Trophoblast cell (in vitro differentiated cells and primary cell): ENCODE results near the gene SLC5A9.

Experiments used
- DNase-seq, 2 donors: peaks; one replicate each; pipeline ENCODE4 v3.0.0-alpha.2; 2016
- H2AFZ ChIP-seq: 2 replicates; pipeline ENCODE4 v1.6.1; 2013; ENCODE audit warnings: low read length, moderate library complexity, mild to moderate bottlenecking; ENCODE audit not compliant: insufficient read depth, poor library complexity
- H2AK5ac ChIP-seq: 2 replicates; pipeline ENCODE4 v1.6.1; 2013; ENCODE audit warnings: mild to moderate bottlenecking, low read length
- H2BK120ac ChIP-seq: 2 replicates; pipeline ENCODE4 v1.6.1; 2013; ENCODE audit warnings: low read length, mild to moderate bottlenecking, moderate library complexity; ENCODE audit not compliant: insufficient read depth, poor library complexity
- H2BK12ac ChIP-seq: 2 replicates; pipeline ENCODE4 v1.6.1; 2013; ENCODE audit warnings: mild to moderate bottlenecking, low read length, moderate library complexity
- H2BK5ac ChIP-seq: 2 replicates; pipeline ENCODE4 v1.6.1; 2013; ENCODE audit warnings: low read length, low read depth, moderate library complexity, mild to moderate bottlenecking; ENCODE audit not compliant: poor library complexity
- H3K14ac ChIP-seq: 2 replicates; pipeline ENCODE4 v1.6.1; 2013; ENCODE audit warnings: mild to moderate bottlenecking, low read length
- H3K18ac ChIP-seq: 2 replicates; pipeline ENCODE4 v1.6.1; 2013; ENCODE audit warnings: mild to moderate bottlenecking, low read length
- H3K23ac ChIP-seq: 2 replicates; pipeline ENCODE4 v1.6.1; 2013; ENCODE audit warnings: low read length
- H3K27ac ChIP-seq: 2 replicates; pipeline ENCODE4 v1.5.1; 2013; ENCODE audit warnings: low read depth, mild to moderate bottlenecking, inconsistent platforms, low read length, moderate library complexity
- H3K27me3 ChIP-seq: 2 replicates; pipeline ENCODE4 v1.6.1; 2013; ENCODE audit warnings: inconsistent platforms, mild to moderate bottlenecking, low read length, moderate library complexity; ENCODE audit not compliant: insufficient read depth
- H3K36me3 ChIP-seq, 2 experiments: 1 replicate in 1 of 2; 2 replicates in 1 of 2; pipeline ENCODE4 v1.6.1; 2013; ENCODE audit warnings: low read length in 2 of 2, mild to moderate bottlenecking in 2 of 2, moderate library complexity in 1 of 2; ENCODE audit not compliant: insufficient read depth in 2 of 2, control insufficient read depth in 1 of 2
- H3K4ac ChIP-seq: 2 replicates; pipeline ENCODE4 v1.6.1; 2013; ENCODE audit warnings: low read depth, mild to moderate bottlenecking, low read length, moderate library complexity
- H3K4me1 ChIP-seq, 2 experiments: 1 replicate in 1 of 2; 2 replicates in 1 of 2; pipeline ENCODE4 v1.6.1; 2013; ENCODE audit warnings: low read length in 2 of 2, mild to moderate bottlenecking in 2 of 2, moderate library complexity in 1 of 2; ENCODE audit not compliant: insufficient read depth in 2 of 2, control insufficient read depth in 1 of 2
- H3K4me2 ChIP-seq: 2 replicates; pipeline ENCODE4 v1.6.1; 2013; ENCODE audit warnings: inconsistent platforms, mild to moderate bottlenecking, low read length, moderate library complexity
- H3K4me3 ChIP-seq: 2 replicates; pipeline ENCODE4 v1.5.1; 2013; ENCODE audit warnings: mild to moderate bottlenecking, low read depth, low read length, inconsistent platforms
- H3K79me1 ChIP-seq: one replicate; pipeline ENCODE4 v1.6.1; 2013; ENCODE audit warnings: low read length
- H3K79me2 ChIP-seq: 2 replicates; pipeline ENCODE4 v1.6.1; 2013; ENCODE audit warnings: low read length, mild to moderate bottlenecking; ENCODE audit not compliant: control insufficient read depth, insufficient read depth, poor library complexity
- H3K9ac ChIP-seq: 2 replicates; pipeline ENCODE4 v1.6.1; 2013; ENCODE audit warnings: mild to moderate bottlenecking, low read length
- H3K9me3 ChIP-seq: 2 replicates; pipeline ENCODE4 v1.6.1; 2013; ENCODE audit warnings: low read depth, mild to moderate bottlenecking, control low read depth, inconsistent platforms, low read length; ENCODE audit not compliant: insufficient read depth
- H4K12ac ChIP-seq: 2 replicates; pipeline ENCODE4 v1.6.1; 2013; ENCODE audit warnings: low read depth, mild to moderate bottlenecking, low read length, moderate library complexity
- H4K8ac ChIP-seq: 2 replicates; pipeline ENCODE4 v1.6.1; 2013; ENCODE audit warnings: low read depth, mild to moderate bottlenecking, low read length, moderate library complexity
- H4K91ac ChIP-seq: one replicate; pipeline ENCODE4 v1.6.1; 2013; ENCODE audit warnings: low read depth, mild to moderate bottlenecking, low read length, moderate library complexity
- WGBS: extraction: QIAGEN DNeasy Blood & Tissue Kit; methylation state at CpG from one replicate; pipeline ENCODE4 v1.1.7; 2013; ENCODE audit warnings: missing lambda C conversion rate; ENCODE audit not compliant: insufficient read length, insufficient coverage; ENCODE audit errors: extremely low coverage; 5-methylcytosine and 5-hydroxymethylcytosine counted together

Gene SLC5A9

DNA sequence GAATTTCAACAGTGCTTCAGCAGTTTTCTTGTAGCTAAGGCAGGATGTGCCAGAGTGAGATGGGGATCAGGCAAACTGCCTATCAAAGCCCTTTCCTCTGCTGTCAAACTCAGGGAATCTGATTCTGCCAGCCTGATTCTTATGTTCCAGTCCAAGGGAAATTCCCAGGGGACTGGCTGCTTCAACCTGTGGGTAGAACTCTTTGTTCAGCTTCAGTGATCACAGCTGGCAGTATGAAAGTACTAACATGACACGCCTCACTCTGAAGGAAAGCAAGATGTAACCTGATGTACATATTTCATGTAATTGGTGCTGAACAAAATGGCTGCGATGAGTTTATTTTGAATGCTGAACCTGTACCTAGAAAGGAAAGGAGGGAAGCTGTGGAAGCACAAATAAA is 40.1 kb upstream of the SLC5A9 start:
- no CpG with 5 or more reads among the region's 2 CpGs for WGBS
- H3K9me3 ChIP-seq = peaks cover 2% of the 10 kb centered on the region
- H3K4me3 ChIP-seq = no peak overlapping the region
- H3K27me3 ChIP-seq = no peaks in the 10 kb centered on the region
- no peak overlapping the region for H4K8ac ChIP-seq
- H3K4me2 ChIP-seq = no peak overlapping the region
- H4K91ac ChIP-seq = no peak overlapping the region
- no peaks in the 10 kb centered on the region for H3K79me2 ChIP-seq
- no peaks in the 10 kb centered on the region for H3K4me1 ChIP-seq
- no peak overlapping the region for H3K18ac ChIP-seq
- H4K12ac ChIP-seq = no peak overlapping the region
- H2AFZ ChIP-seq = no peak overlapping the region
- no peak overlapping the region for H3K9ac ChIP-seq
- no peaks in the 10 kb centered on the region for H3K36me3 ChIP-seq
- H3K79me1 ChIP-seq = no peaks in the 10 kb centered on the region
- DNase-seq = no peak
- no peak overlapping the region for H3K27ac ChIP-seq
- no peak overlapping the region for H2BK120ac ChIP-seq
- no peak overlapping the region for H2BK5ac ChIP-seq
- H2AK5ac ChIP-seq = no peak overlapping the region
- H3K4ac ChIP-seq = no peak overlapping the region
- H3K23ac ChIP-seq = no peak overlapping the region
- no peak overlapping the region for H2BK12ac ChIP-seq
- no peak overlapping the region for H3K14ac ChIP-seq

DNA sequence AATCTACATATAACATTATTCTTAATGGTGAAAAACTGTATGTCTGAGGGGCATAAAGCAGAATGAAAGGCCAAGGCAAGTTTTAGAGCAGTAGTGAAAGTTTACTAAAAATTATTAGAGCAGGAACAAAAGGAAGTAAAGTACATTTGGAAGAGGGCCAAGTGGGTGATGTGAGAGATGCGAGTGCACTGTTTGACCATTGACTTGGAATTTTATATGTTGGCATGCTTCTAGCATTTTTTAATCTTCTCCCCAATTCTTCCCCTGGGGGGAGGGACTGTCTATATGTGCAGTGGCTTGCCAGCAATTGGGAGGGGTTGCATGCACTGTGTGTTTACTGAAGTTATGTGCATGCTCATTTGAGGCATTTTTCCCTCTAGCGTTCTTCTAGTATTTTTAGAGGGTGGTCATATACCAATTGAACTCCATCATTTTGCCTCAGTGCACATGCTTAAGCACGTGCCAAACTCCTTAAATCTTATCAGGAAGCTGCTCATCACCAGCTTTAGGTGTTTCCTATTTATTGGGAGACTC is 36.1 kb upstream of the SLC5A9 start:
- H3K79me1 ChIP-seq = no peaks in the 10 kb centered on the region

DNA sequence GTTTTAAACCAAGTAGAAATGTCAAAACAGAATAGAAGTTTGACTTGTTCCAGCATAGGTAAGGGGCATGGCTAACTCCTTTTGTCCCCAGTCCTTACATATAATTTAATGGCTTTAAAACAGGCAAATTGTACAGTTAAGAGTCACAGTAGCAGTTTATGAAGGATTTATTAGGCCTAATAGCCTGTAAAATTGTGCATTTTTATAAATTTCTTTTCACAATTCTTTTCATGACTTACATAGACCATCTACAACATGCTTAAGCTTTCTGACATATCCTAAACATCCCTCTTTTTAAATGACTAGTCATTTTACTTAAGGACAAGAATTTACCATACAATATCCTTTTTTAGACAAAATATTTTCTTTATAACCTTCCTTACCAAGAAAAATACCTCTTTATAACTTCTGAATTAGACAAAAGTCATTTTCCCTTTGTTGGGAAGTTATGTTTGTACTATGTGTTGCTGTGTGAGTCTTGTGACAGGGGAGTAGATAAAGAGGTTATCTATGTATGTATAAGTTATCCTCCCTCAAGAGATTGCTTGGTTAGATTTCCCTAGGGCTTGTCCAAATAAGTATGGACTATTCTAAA is 34.5 kb upstream of the SLC5A9 start:
- no peak overlapping the region for H2BK5ac ChIP-seq
- H3K27me3 ChIP-seq = no peaks in the 10 kb centered on the region
- H4K12ac ChIP-seq = no peak overlapping the region
- H2AK5ac ChIP-seq = no peak overlapping the region
- peaks cover 12% of the 10 kb centered on the region for H3K9me3 ChIP-seq
- no peak overlapping the region for H2AFZ ChIP-seq
- H4K91ac ChIP-seq = no peak overlapping the region
- H2BK12ac ChIP-seq = no peak overlapping the region
- DNase-seq = no peak
- no peak overlapping the region for H2BK120ac ChIP-seq
- no peaks in the 10 kb centered on the region for H3K4me1 ChIP-seq
- H3K9ac ChIP-seq = no peak overlapping the region
- H4K8ac ChIP-seq = no peak overlapping the region
- no peak overlapping the region for H3K4me3 ChIP-seq
- no peak overlapping the region for H3K4me2 ChIP-seq
- H3K79me1 ChIP-seq = no peaks in the 10 kb centered on the region
- no peaks in the 10 kb centered on the region for H3K79me2 ChIP-seq
- no peak overlapping the region for H3K23ac ChIP-seq
- no peak overlapping the region for H3K27ac ChIP-seq
- H3K4ac ChIP-seq = no peak overlapping the region
- no peak overlapping the region for H3K18ac ChIP-seq
- no peak overlapping the region for H3K14ac ChIP-seq
- no peaks in the 10 kb centered on the region for H3K36me3 ChIP-seq

More for the DNA sequence above, 36.1 kb upstream of the SLC5A9 start:
- Histone ChIP-seq H2BK12ac (no peak overlapping the region), H3K4ac (no peak overlapping the region), H3K23ac (no peak overlapping the region), H3K9me3 (peaks cover 11% of the 10 kb centered on the region), H3K27ac (no peak overlapping the region), H3K9ac (no peak overlapping the region), H4K8ac (no peak overlapping the region), H3K18ac (no peak overlapping the region), H2AFZ (no peak overlapping the region), H4K91ac (no peak overlapping the region), H3K36me3 (no peaks in the 10 kb centered on the region), H3K4me2 (no peak overlapping the region), H3K4me1 (no peaks in the 10 kb centered on the region), H2BK5ac (no peak overlapping the region), H2AK5ac (no peak overlapping the region), H3K79me2 (no peaks in the 10 kb centered on the region), H3K27me3 (no peaks in the 10 kb centered on the region), H3K4me3 (no peak overlapping the region), H3K14ac (no peak overlapping the region), H2BK120ac (no peak overlapping the region), H4K12ac (no peak overlapping the region)
- no peak for DNase-seq
- WGBS = no CpG with 5 or more reads among the region's 3 CpGs

DNA sequence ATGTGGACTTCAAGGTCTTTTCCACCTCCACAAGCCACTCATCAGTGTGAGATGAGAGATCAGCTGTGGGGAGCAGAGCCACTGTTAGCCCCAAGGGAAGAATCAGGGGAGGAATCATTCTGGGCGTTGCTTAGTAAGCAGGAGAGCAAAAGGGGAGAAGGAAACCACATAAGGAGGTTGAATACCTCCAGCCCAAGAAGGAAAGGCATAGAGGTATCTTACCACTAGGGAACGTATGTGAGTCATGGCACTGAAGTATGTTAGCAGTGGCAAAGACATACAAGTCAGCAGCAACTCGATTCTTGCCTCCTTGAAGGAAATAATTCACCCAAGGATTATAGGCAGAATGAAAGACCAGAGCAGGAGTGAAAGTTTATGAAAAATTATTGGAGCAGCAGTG is 31.6 kb upstream of the SLC5A9 start:
- no peak overlapping the region for H3K27ac ChIP-seq
- H2AFZ ChIP-seq = no peak overlapping the region
- no peaks in the 10 kb centered on the region for H3K79me1 ChIP-seq
- H3K4me2 ChIP-seq = no peak overlapping the region
- no peaks in the 10 kb centered on the region for H3K79me2 ChIP-seq
- no peak overlapping the region for H4K12ac ChIP-seq
- H3K36me3 ChIP-seq = no peaks in the 10 kb centered on the region
- no CpG with 5 or more reads among the region's 3 CpGs for WGBS
- H3K9me3 ChIP-seq = peaks cover 12% of the 10 kb centered on the region
- H2BK120ac ChIP-seq = no peak overlapping the region
- H3K18ac ChIP-seq = no peak overlapping the region
- no peak overlapping the region for H4K8ac ChIP-seq
- H2BK12ac ChIP-seq = no peak overlapping the region
- no peak for DNase-seq
- H3K27me3 ChIP-seq = no peaks in the 10 kb centered on the region
- H3K9ac ChIP-seq = no peak overlapping the region
- H2AK5ac ChIP-seq = no peak overlapping the region
- no peak overlapping the region for H2BK5ac ChIP-seq
- no peak overlapping the region for H4K91ac ChIP-seq
- H3K4me1 ChIP-seq = no peaks in the 10 kb centered on the region
- H3K14ac ChIP-seq = no peak overlapping the region
- H3K4me3 ChIP-seq = no peak overlapping the region
- H3K4ac ChIP-seq = no peak overlapping the region
- H3K23ac ChIP-seq = no peak overlapping the region
